Activated CD4-positive, alpha-beta T cell treated with anti-CD3 and anti-CD28 coated beads for 36 hours (primary cell): Measurements from ENCODE around the gene GADD45G. TPM values are rescaled to one million over a fixed set of nuclear protein-coding genes. Genes with fewer than 3 reads are reported as not detected.

Experiments
- ATAC-seq: fragments of 200-7000 bp; cut with Tn5 transposase; one replicate; pipeline ENCODE4 v1.10.0; 2021; ENCODE audit warnings: mild to moderate bottlenecking, moderate library complexity
- CTCF ChIA-PET: fragments of 350-600 bp; sonication (Branson Sonifier 250); formaldehyde crosslinking; loops from one replicate; lab custom pipeline; 2021; ENCODE audit warnings: antibody characterized with exemption; lab: Charles Lee
- POLR2A ChIA-PET: fragments of 350-600 bp; sonication (Branson Sonifier 250); formaldehyde crosslinking; loops from one replicate; lab custom pipeline; 2021; ENCODE audit warnings: antibody characterized with exemption, inconsistent platforms; lab: Charles Lee
- DNase-seq: peaks from one replicate; pipeline ENCODE4 v3.0.0-alpha.2; 2020
- H3K27ac Mint-ChIP-seq: one replicate; pipeline ENCODE4 v1.8.0; 2021; ENCODE audit warnings: mixed read lengths
- H3K27me3 Mint-ChIP-seq: one replicate; pipeline ENCODE4 v1.8.0; 2021; ENCODE audit warnings: mixed read lengths
- H3K36me3 Mint-ChIP-seq: one replicate; pipeline ENCODE4 v1.8.0; 2021; ENCODE audit warnings: low read depth, mixed read lengths
- H3K4me1 Mint-ChIP-seq: one replicate; pipeline ENCODE4 v1.8.0; 2021; ENCODE audit warnings: mixed read lengths
- H3K4me3 Mint-ChIP-seq: one replicate; pipeline ENCODE4 v1.8.0; 2021; ENCODE audit warnings: mild to moderate bottlenecking, moderate library complexity, mixed read lengths
- H3K9me3 Mint-ChIP-seq: one replicate; pipeline ENCODE4 v1.8.0; 2021; ENCODE audit warnings: low read depth, mixed read lengths
- intact Hi-C, 2 experiments: fragments of 100-400 bp; cut with DNase I in 1 of 2; cut with micrococcal nuclease in 1 of 2; formaldehyde crosslinking; loops; one replicate each; pipeline versions ENCODE4 v1.14.2 to v1.15.1; 2022 to 2024; cut with DNase I, micrococcal nuclease
- total RNA-seq, 2 experiments: library from RNA; stranded (reverse); gene quantifications; one replicate each; pipeline ENCODE4 v1.2.3, GENCODE V29; 2021

The GADD45G gene
- total RNA-seq, 2 experiments from 2014 or later = 1.2 to 1.6 TPM

- intact Hi-C loops = no loop called here
- Mint-ChIP-seq H3K27ac (no peak overlapping the region), H3K36me3 (no peaks in the 10 kb centered on the region), H3K4me1 (no peaks in the 10 kb centered on the region), H3K27me3 (no peaks in the 10 kb centered on the region), H3K9me3 (peaks cover 2% of the 10 kb centered on the region), H3K4me3 (no peak overlapping the region)
- ATAC-seq (no peak), DNase-seq (no peak)
- CTCF ChIA-PET = interaction anchor here (0.5 to 0.7 kb wide), 2 partner anchors 223 to 460 kb away, joined by 3 read pairs; no protein-coding TSS in a partner anchor
- POLR2A ChIA-PET = no interaction called here
These were observed 37.2 kb downstream of the GADD45G start for GRCh38 chr9:89641980-89642379.

GRCh38 chr9:89642789-89643188, 38.0 kb downstream of the GADD45G start:
- ChIA-PET POLR2A (no interaction called here), CTCF (interaction anchor here (0.5 to 0.7 kb wide), 2 partner anchors 222 to 450 kb away, joined by 3 to 4 read pairs; no protein-coding TSS in a partner anchor)
- ATAC-seq = no peak
- Mint-ChIP-seq H3K4me1 (no peaks in the 10 kb centered on the region), H3K27me3 (no peaks in the 10 kb centered on the region), H3K36me3 (no peaks in the 10 kb centered on the region), H3K9me3 (peaks cover 2% of the 10 kb centered on the region), H3K4me3 (no peak overlapping the region), H3K27ac (no peak overlapping the region)
- intact Hi-C loops = no loop called here
- no peak for DNase-seq

GRCh38 chr9:89646189-89646939, 41.6 kb downstream of the GADD45G start:
- peaks cover 2% of the 10 kb centered on the region for H3K9me3 Mint-ChIP-seq
- intact Hi-C loops = no loop called here
- no peaks in the 10 kb centered on the region for H3K27me3 Mint-ChIP-seq
- H3K27ac Mint-ChIP-seq = no peak overlapping the region
- DNase-seq (no peak), ATAC-seq (no peak)
- no peaks in the 10 kb centered on the region for H3K4me1 Mint-ChIP-seq
- H3K4me3 Mint-ChIP-seq = no peak overlapping the region
- H3K36me3 Mint-ChIP-seq = no peaks in the 10 kb centered on the region
- CTCF ChIA-PET = no interaction called here
- POLR2A ChIA-PET = no interaction called here

GRCh38 chr9:89647366-89648128, 42.7 kb downstream of the GADD45G start:
- DNase-seq = no peak

GRCh38 chr9:89648247-89649000, 43.6 kb downstream of the GADD45G start:
- Mint-ChIP-seq H3K4me1 (no peaks in the 10 kb centered on the region), H3K4me3 (no peak overlapping the region), H3K9me3 (peaks cover 2% of the 10 kb centered on the region), H3K27ac (no peak overlapping the region), H3K27me3 (no peaks in the 10 kb centered on the region), H3K36me3 (no peaks in the 10 kb centered on the region)
- ATAC-seq (no peak), DNase-seq (no peak)
- intact Hi-C loops = no loop called here
- CTCF ChIA-PET = no interaction called here
- POLR2A ChIA-PET = no interaction called here

More at GRCh38 chr9:89647366-89648128, 42.7 kb downstream of the GADD45G start:
- no peak for ATAC-seq
- Mint-ChIP-seq H3K36me3 (no peaks in the 10 kb centered on the region), H3K27me3 (no peaks in the 10 kb centered on the region), H3K9me3 (peaks cover 2% of the 10 kb centered on the region), H3K4me3 (no peak overlapping the region), H3K4me1 (no peaks in the 10 kb centered on the region), H3K27ac (no peak overlapping the region)
- CTCF ChIA-PET = no interaction called here
- POLR2A ChIA-PET = interaction anchor here (0.6 kb wide), 1 partner anchor 369 kb away, joined by 3 read pairs; no protein-coding TSS in a partner anchor
- intact Hi-C loops = no loop called here

GRCh38 chr9:89649039-89649691, 44.4 kb downstream of the GADD45G start:
- H3K9me3 Mint-ChIP-seq = peaks cover 2% of the 10 kb centered on the region
- ATAC-seq (no peak), DNase-seq (no peak)
- H3K4me1 Mint-ChIP-seq = no peaks in the 10 kb centered on the region
- H3K36me3 Mint-ChIP-seq = no peaks in the 10 kb centered on the region
- ChIA-PET CTCF (interaction anchor here (0.6 kb wide), 1 partner anchor 25 kb away, joined by 3 read pairs; no protein-coding TSS in a partner anchor), POLR2A (no interaction called here)
- intact Hi-C loops = no loop called here
- no peaks in the 10 kb centered on the region for H3K27me3 Mint-ChIP-seq
- no peak overlapping the region for H3K27ac Mint-ChIP-seq
- H3K4me3 Mint-ChIP-seq = no peak overlapping the region

- POLR2A ChIA-PET = interaction anchor here (0.6 kb wide), 1 partner anchor 150 kb away, joined by 4 read pairs; no protein-coding TSS in a partner anchor
- intact Hi-C loops = no loop called here
- no peak for ATAC-seq
These were observed 49.3 kb downstream of the GADD45G start for GRCh38 chr9:89654025-89654662.

GRCh38 chr9:89655056-89655989, 50.5 kb downstream of the GADD45G start:
- Mint-ChIP-seq H3K4me1 (peaks cover 16% of the 10 kb centered on the region), H3K27me3 (no peaks in the 10 kb centered on the region)

More at GRCh38 chr9:89654025-89654662, 49.3 kb downstream of the GADD45G start:
- Mint-ChIP-seq H3K27me3 (no peaks in the 10 kb centered on the region), H3K4me1 (peaks cover 16% of the 10 kb centered on the region), H3K9me3 (no peaks in the 10 kb centered on the region), H3K4me3 (no peak overlapping the region), H3K27ac (no peak overlapping the region), H3K36me3 (no peaks in the 10 kb centered on the region)
- CTCF ChIA-PET = no interaction called here
- DNase-seq = no peak

More at GRCh38 chr9:89655056-89655989, 50.5 kb downstream of the GADD45G start:
- intact Hi-C loops = no loop called here
- Mint-ChIP-seq H3K9me3 (no peaks in the 10 kb centered on the region), H3K27ac (no peak overlapping the region), H3K4me3 (no peak overlapping the region), H3K36me3 (no peaks in the 10 kb centered on the region)
- ChIA-PET CTCF (interaction anchor here (0.5 to 1.2 kb wide), 2 partner anchors 17 to 146 kb away, joined by 4 to 5 read pairs; no protein-coding TSS in a partner anchor), POLR2A (no interaction called here)
- no peak for ATAC-seq
- no peak for DNase-seq
